C4-2B (cell line): ENCODE results near the gene DHRS12.

Experiments used
- ZFX ChIP-seq: fragments of 450-650 bp; IDR thresholded peaks from 2 replicates; pipeline ENCODE4 v1.6.1; 2017
- TF ChIP-seq, protein P1 (sequence below): fragments of 450-650 bp; conservative IDR thresholded peaks from 2 replicates; pipeline ENCODE4 v1.5.1; 2017; ENCODE audit warnings: mild to moderate bottlenecking

DNA sequence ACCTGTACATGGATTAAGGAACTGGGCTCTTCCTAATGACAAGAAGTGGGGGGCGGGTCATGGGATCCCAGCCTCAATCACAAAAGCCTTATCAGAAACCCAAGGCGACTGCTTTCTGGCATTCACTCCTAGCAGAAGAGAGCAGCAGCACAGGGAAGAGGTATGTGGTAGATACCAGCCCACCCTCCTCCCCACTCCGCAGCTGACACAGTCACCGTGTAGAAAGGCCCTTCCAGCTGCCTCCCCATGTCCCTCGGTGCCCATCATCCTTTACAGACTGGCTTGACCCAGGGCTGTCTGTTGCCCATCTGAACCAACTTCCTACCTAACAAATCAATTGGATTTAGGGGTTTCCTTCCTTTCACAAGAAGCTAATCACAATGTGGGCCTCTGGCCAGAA, 3.1 kb upstream of the DHRS12 start:
- TF ChIP-seq, protein P1, sequence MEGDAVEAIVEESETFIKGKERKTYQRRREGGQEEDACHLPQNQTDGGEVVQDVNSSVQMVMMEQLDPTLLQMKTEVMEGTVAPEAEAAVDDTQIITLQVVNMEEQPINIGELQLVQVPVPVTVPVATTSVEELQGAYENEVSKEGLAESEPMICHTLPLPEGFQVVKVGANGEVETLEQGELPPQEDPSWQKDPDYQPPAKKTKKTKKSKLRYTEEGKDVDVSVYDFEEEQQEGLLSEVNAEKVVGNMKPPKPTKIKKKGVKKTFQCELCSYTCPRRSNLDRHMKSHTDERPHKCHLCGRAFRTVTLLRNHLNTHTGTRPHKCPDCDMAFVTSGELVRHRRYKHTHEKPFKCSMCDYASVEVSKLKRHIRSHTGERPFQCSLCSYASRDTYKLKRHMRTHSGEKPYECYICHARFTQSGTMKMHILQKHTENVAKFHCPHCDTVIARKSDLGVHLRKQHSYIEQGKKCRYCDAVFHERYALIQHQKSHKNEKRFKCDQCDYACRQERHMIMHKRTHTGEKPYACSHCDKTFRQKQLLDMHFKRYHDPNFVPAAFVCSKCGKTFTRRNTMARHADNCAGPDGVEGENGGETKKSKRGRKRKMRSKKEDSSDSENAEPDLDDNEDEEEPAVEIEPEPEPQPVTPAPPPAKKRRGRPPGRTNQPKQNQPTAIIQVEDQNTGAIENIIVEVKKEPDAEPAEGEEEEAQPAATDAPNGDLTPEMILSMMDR: no peak
- TF ChIP-seq ZFX: no peak
